GM12878 (cell line): Measurements from ENCODE around the gene CYYR1. TPM values are rescaled to one million over a fixed set of nuclear protein-coding genes. Genes with fewer than 3 reads are reported as not detected.

Experiments
- ATAC-seq: fragments of 200-7000 bp; cut with Tn5 transposase; 3 replicates; pipeline ENCODE4 v1.9.1; 2020; ENCODE audit warnings: mild to moderate bottlenecking, moderate library complexity
- BruUV-seq: library from RNA; stranded (reverse); fragments of 400-500 nt; replicated peaks from 2 replicates; lab custom pipeline; 2021; lab: Mats Ljungman, UMichigan
- CTCF ChIA-PET: fragments of 300-600 bp; sonication (Branson Sonifier 250); formaldehyde crosslinking; extraction: SDS; loops from one replicate; lab custom pipeline; 2021; ENCODE audit warnings: inconsistent platforms; lab: Yijun Ruan, JAX
- POLR2A ChIA-PET: fragments of 350-600 bp; formaldehyde crosslinking; extraction: SDS; loops from one replicate; lab custom pipeline; 2021; ENCODE audit warnings: inconsistent platforms; lab: Charles Lee
- RAD21 ChIA-PET: fragments of 300-600 bp; sonication (Branson Sonifier 250); formaldehyde crosslinking; loops from one replicate; lab custom pipeline; 2023; ENCODE audit warnings: antibody characterized with exemption; ENCODE audit not compliant: unreplicated experiment; lab: Charles Lee
- SMC1A ChIA-PET: fragments of 300-600 bp; sonication (Branson Sonifier 250); formaldehyde crosslinking; loops from one replicate; lab custom pipeline; 2023; ENCODE audit not compliant: unreplicated experiment, uncharacterized antibody; lab: Charles Lee
- DNase-seq: peaks from one replicate; pipeline ENCODE4 v3.0.0-alpha.2; 2011; ENCODE audit warnings: low read depth, low spot score
- FAIRE-seq: peaks from 3 replicates; lab custom pipeline; 2011; peaks lifted over from hg19 to GRCh38; lab: Jason Lieb, UNC
- H2AFZ ChIP-seq: 2 replicates; pipeline ENCODE4 v1.6.0; 2011; ENCODE audit warnings: low read depth, low read length, control low read depth; ENCODE audit not compliant: control insufficient read depth
- H3K27ac ChIP-seq: 2 replicates; pipeline ENCODE4 v1.5.1; 2011; ENCODE audit warnings: control low read depth; ENCODE audit not compliant: control insufficient read depth, insufficient read depth
- H3K27me3 ChIP-seq, 2 experiments: replicated peaks in 1 of 2; 2 replicates each; pipeline versions ENCODE4 v1.6.0 to v1.6.1; 2011; ENCODE audit warnings: low read length in 1 of 2; ENCODE audit not compliant: control insufficient read depth in 2 of 2, insufficient read depth in 2 of 2
- H3K36me3 ChIP-seq, 2 experiments: 2 replicates each; pipeline ENCODE4 v1.5.1; 2011; ENCODE audit warnings: low read length in 1 of 2; ENCODE audit not compliant: control insufficient read depth in 2 of 2, insufficient read depth in 2 of 2
- H3K4me1 ChIP-seq: 2 replicates; pipeline ENCODE4 v1.6.1; 2011; ENCODE audit warnings: mild to moderate bottlenecking, low read length, moderate library complexity, mixed read lengths; ENCODE audit not compliant: control insufficient read depth, insufficient read depth
- H3K4me2 ChIP-seq: 2 replicates; pipeline ENCODE4 v1.6.0; 2011; ENCODE audit warnings: control low read depth; ENCODE audit not compliant: control insufficient read depth, insufficient read depth
- H3K4me3 ChIP-seq: fragments of 200-600 bp; sonication (generic); 2 replicates; pipeline ENCODE4 v1.5.1; 2016
- H3K79me2 ChIP-seq: 2 replicates; pipeline ENCODE4 v1.6.0; 2011; ENCODE audit warnings: low read length; ENCODE audit not compliant: control insufficient read depth, insufficient read depth
- H3K9ac ChIP-seq: 2 replicates; pipeline ENCODE4 v1.8.0; 2011; ENCODE audit warnings: low read length, control low read depth, mixed read lengths; ENCODE audit not compliant: control insufficient read depth, insufficient read depth
- H3K9me3 ChIP-seq: replicated peaks from 3 replicates; pipeline ENCODE4 v1.5.1; 2011; ENCODE audit warnings: mild to moderate bottlenecking, low read length; ENCODE audit not compliant: control insufficient read depth, insufficient read depth
- H4K20me1 ChIP-seq: 2 replicates; pipeline ENCODE4 v1.6.0; 2011; ENCODE audit not compliant: control insufficient read depth, insufficient read depth
- GATAD2B ChIP-seq: fragments of 450-650 bp; conservative IDR thresholded peaks from 2 replicates; pipeline ENCODE4 v1.6.1; 2017; ENCODE audit warnings: low read depth, mild to moderate bottlenecking, moderate library complexity
- HDAC6 ChIP-seq: fragments of 200-600 bp; sonication (generic); IDR thresholded peaks from one replicate; pipeline ENCODE4 v1.8.0; 2017; ENCODE audit warnings: antibody characterized with exemption; ENCODE audit not compliant: unreplicated experiment
- NRF1 ChIP-seq: conservative IDR thresholded peaks from 2 replicates; pipeline ENCODE4 v1.6.1; 2011; ENCODE audit warnings: mild to moderate bottlenecking, low read depth, low read length, improper control_type of control experiment
- PAX5 ChIP-seq: IDR thresholded peaks from 2 replicates; pipeline ENCODE4 v1.6.1; 2011; ENCODE audit warnings: low read depth, low read length, borderline replicate concordance
- POU2F2 ChIP-seq: IDR thresholded peaks from 3 replicates; pipeline ENCODE4 v1.6.1; 2011; ENCODE audit warnings: low read depth, mild to moderate bottlenecking, low read length, borderline replicate concordance
- SPI1 ChIP-seq: IDR thresholded peaks from 2 replicates; pipeline ENCODE4 v1.6.1; 2011; ENCODE audit warnings: low read depth, mild to moderate bottlenecking, low read length, moderate library complexity, borderline replicate concordance; ENCODE audit not compliant: insufficient read depth
- TBL1XR1 ChIP-seq: IDR thresholded peaks from 2 replicates; pipeline ENCODE4 v1.6.1; 2012; ENCODE audit warnings: low read depth, low read length, improper control_type of control experiment
- WGBS: methylation state at CpG from one replicate; pipeline ENCODE4 v1.1.6; 2016; ENCODE audit warnings: low lambda C conversion rate; ENCODE audit not compliant: insufficient replicate concordance, insufficient coverage; ENCODE audit errors: missing lambda C conversion rate; 5-methylcytosine and 5-hydroxymethylcytosine counted together
- in situ Hi-C: fragments of 300-500 bp; cut with MboI; formaldehyde crosslinking; loops from 9 replicates; pipeline ENCODE4 v1.14.3; 2018; ENCODE audit warnings: mixed read lengths
- intact Hi-C: fragments of 100-400 bp; cut with micrococcal nuclease; formaldehyde crosslinking; loops from one replicate; pipeline ENCODE4 v1.14.2; 2022; ENCODE audit not compliant: unreplicated experiment
- polyA plus RNA-seq, 11 experiments: library from polyadenylated mRNA; depleted of rRNA in 4 of 11; unstranded in 6 of 11; stranded (reverse) in 5 of 11; fragments of >200 nt; fragmentation: Nextera tagmentation in 4 of 11; fragmentation: Illumina TruSeq in 1 of 11; extraction: Ambion mirVana in 4 of 11; extraction: Trizol in 1 of 11; gene quantifications; 1 replicate in 1 of 11; 2 replicates in 10 of 11; pipeline versions ENCODE4 v1.2.1 to v1.2.3, GENCODE V29; 2011 to 2016; ENCODE audit warnings: inconsistent platforms in 2 of 11, missing spikeins in 2 of 11, low read depth in 1 of 11
- total RNA-seq, 4 experiments: library from RNA; depleted of rRNA in 3 of 4; stranded (reverse); fragments of >200 nt in 3 of 4; fragmentation: Illumina TruSeq in 1 of 4; extraction: Trizol in 1 of 4; gene quantifications; 2 replicates each; pipeline versions ENCODE4 v1.2.1 to v1.2.3, GENCODE V29; 2013 to 2021
- TF ChIP-seq, protein P1 (sequence below): fragments of 150-350 bp; IDR thresholded peaks from 2 replicates; pipeline ENCODE4 v1.6.1; 2014; ENCODE audit warnings: mild to moderate bottlenecking, low read depth, low read length
- TF ChIP-seq, protein P2 (sequence below): fragments of 450-650 bp; IDR thresholded peaks from 2 replicates; pipeline ENCODE4 v1.6.1; 2016; ENCODE audit warnings: mild to moderate bottlenecking
- TF ChIP-seq, protein P3 (sequence below): fragments of 450-650 bp; formaldehyde crosslinking; IDR thresholded peaks from 2 replicates; pipeline ENCODE4 v1.5.0; 2022; ENCODE audit warnings: mild to moderate bottlenecking, missing genetic modification characterization
- TF ChIP-seq, protein P4 (sequence below): IDR thresholded peaks from 2 replicates; pipeline ENCODE4 v1.6.1; 2012; ENCODE audit warnings: low read depth, low read length, improper control_type of control experiment
- TF ChIP-seq, protein P5 (sequence below): fragments of 450-650 bp; formaldehyde crosslinking; IDR thresholded peaks from 2 replicates; pipeline ENCODE4 v1.4.0; 2020; ENCODE audit warnings: mild to moderate bottlenecking, moderate library complexity

The CYYR1 gene
- total and polyA plus RNA-seq, 10 of the 15 experiments (the other 5 are each of a cell fraction or from before 2014, with no cell fraction given): 0.11 to 0.13 TPM; not detected in 8

DNA sequence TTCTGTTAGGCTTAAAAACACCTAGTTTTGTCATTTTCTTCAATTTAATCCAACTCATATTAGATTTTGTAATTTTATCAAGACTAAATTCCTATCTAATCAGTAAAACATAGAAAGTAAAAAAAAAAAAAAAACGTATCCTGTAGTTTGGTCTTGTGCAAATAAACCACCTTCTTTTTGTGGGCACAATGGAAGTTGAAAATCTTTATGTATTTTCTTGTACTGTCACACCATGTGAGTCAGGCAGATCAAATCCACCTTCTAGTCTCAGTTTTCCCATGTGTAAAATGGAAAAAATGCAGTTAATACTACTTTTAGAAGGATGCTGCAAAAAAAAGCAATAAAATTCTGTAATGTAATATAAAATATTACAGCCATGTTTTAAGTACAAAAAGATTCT, 129.8 kb downstream of the CYYR1 start (continued):
- TF ChIP-seq, protein P1, sequence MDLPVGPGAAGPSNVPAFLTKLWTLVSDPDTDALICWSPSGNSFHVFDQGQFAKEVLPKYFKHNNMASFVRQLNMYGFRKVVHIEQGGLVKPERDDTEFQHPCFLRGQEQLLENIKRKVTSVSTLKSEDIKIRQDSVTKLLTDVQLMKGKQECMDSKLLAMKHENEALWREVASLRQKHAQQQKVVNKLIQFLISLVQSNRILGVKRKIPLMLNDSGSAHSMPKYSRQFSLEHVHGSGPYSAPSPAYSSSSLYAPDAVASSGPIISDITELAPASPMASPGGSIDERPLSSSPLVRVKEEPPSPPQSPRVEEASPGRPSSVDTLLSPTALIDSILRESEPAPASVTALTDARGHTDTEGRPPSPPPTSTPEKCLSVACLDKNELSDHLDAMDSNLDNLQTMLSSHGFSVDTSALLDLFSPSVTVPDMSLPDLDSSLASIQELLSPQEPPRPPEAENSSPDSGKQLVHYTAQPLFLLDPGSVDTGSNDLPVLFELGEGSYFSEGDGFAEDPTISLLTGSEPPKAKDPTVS: no peak
- no peak for TF ChIP-seq SPI1
- TF ChIP-seq, protein P2, sequence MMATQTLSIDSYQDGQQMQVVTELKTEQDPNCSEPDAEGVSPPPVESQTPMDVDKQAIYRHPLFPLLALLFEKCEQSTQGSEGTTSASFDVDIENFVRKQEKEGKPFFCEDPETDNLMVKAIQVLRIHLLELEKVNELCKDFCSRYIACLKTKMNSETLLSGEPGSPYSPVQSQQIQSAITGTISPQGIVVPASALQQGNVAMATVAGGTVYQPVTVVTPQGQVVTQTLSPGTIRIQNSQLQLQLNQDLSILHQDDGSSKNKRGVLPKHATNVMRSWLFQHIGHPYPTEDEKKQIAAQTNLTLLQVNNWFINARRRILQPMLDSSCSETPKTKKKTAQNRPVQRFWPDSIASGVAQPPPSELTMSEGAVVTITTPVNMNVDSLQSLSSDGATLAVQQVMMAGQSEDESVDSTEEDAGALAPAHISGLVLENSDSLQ: no peak
- TF ChIP-seq, protein P3, sequence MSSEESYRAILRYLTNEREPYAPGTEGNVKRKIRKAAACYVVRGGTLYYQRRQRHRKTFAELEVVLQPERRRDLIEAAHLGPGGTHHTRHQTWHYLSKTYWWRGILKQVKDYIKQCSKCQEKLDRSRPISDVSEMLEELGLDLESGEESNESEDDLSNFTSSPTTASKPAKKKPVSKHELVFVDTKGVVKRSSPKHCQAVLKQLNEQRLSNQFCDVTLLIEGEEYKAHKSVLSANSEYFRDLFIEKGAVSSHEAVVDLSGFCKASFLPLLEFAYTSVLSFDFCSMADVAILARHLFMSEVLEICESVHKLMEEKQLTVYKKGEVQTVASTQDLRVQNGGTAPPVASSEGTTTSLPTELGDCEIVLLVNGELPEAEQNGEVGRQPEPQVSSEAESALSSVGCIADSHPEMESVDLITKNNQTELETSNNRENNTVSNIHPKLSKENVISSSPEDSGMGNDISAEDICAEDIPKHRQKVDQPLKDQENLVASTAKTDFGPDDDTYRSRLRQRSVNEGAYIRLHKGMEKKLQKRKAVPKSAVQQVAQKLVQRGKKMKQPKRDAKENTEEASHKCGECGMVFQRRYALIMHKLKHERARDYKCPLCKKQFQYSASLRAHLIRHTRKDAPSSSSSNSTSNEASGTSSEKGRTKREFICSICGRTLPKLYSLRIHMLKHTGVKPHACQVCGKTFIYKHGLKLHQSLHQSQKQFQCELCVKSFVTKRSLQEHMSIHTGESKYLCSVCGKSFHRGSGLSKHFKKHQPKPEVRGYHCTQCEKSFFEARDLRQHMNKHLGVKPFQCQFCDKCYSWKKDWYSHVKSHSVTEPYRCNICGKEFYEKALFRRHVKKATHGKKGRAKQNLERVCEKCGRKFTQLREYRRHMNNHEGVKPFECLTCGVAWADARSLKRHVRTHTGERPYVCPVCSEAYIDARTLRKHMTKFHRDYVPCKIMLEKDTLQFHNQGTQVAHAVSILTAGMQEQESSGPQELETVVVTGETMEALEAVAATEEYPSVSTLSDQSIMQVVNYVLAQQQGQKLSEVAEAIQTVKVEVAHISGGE (CRISPR knock-in tag): no peak
- TF ChIP-seq, all 136 proteins: peak for 0

DNA sequence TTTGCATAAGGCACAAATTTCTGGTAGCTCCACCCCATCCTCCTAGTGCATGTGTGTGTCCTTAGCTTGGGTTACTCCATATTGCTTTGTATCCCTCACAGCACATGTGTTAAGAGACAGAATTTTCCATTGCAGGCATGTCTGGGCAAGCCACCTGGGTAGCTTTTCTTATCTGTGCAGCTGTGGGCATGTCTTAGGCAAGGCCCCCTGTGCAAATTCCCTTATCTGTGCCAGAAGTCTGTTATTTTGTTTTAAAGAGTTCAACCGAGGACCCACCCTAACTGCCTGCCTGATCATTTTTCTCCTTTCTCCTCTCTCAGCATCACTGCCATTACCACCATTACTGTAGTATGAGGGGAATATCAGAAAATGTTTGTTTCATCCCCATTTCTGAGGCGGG, 131.9 kb downstream of the CYYR1 start:
- no peak for FAIRE-seq
- SMC1A ChIA-PET: no interaction called here
- in situ Hi-C loops: no loop called here
- TF ChIP-seq PAX5: no peak
- TF ChIP-seq HDAC6: no peak
- no peak for TF ChIP-seq POU2F2
- TF ChIP-seq, protein P4, sequence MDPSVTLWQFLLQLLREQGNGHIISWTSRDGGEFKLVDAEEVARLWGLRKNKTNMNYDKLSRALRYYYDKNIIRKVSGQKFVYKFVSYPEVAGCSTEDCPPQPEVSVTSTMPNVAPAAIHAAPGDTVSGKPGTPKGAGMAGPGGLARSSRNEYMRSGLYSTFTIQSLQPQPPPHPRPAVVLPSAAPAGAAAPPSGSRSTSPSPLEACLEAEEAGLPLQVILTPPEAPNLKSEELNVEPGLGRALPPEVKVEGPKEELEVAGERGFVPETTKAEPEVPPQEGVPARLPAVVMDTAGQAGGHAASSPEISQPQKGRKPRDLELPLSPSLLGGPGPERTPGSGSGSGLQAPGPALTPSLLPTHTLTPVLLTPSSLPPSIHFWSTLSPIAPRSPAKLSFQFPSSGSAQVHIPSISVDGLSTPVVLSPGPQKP: no peak
- TF ChIP-seq TBL1XR1: no peak
- TF ChIP-seq NRF1: no peak
- TF ChIP-seq, protein P5, sequence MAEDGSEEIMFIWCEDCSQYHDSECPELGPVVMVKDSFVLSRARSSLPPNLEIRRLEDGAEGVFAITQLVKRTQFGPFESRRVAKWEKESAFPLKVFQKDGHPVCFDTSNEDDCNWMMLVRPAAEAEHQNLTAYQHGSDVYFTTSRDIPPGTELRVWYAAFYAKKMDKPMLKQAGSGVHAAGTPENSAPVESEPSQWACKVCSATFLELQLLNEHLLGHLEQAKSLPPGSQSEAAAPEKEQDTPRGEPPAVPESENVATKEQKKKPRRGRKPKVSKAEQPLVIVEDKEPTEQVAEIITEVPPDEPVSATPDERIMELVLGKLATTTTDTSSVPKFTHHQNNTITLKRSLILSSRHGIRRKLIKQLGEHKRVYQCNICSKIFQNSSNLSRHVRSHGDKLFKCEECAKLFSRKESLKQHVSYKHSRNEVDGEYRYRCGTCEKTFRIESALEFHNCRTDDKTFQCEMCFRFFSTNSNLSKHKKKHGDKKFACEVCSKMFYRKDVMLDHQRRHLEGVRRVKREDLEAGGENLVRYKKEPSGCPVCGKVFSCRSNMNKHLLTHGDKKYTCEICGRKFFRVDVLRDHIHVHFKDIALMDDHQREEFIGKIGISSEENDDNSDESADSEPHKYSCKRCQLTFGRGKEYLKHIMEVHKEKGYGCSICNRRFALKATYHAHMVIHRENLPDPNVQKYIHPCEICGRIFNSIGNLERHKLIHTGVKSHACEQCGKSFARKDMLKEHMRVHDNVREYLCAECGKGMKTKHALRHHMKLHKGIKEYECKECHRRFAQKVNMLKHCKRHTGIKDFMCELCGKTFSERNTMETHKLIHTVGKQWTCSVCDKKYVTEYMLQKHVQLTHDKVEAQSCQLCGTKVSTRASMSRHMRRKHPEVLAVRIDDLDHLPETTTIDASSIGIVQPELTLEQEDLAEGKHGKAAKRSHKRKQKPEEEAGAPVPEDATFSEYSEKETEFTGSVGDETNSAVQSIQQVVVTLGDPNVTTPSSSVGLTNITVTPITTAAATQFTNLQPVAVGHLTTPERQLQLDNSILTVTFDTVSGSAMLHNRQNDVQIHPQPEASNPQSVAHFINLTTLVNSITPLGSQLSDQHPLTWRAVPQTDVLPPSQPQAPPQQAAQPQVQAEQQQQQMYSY: no peak
- TF ChIP-seq GATAD2B: no peak

More for the DNA sequence above, 131.9 kb downstream of the CYYR1 start:
- POLR2A ChIA-PET: no interaction called here
- BruUV-seq: no TSS peak
- no peak overlapping the region for H3K4me2 ChIP-seq
- no peak for DNase-seq
- no peak overlapping the region for H3K4me3 ChIP-seq
- no peak overlapping the region for H2AFZ ChIP-seq
- RAD21 ChIA-PET: no interaction called here
- no peaks in the 10 kb centered on the region for H4K20me1 ChIP-seq
- H3K9ac ChIP-seq: no peak overlapping the region
- no peaks in the 10 kb centered on the region for H3K36me3 ChIP-seq
- no peaks in the 10 kb centered on the region for H3K79me2 ChIP-seq
- no peak overlapping the region for H3K27ac ChIP-seq
- no peaks in the 10 kb centered on the region; the same call in 2 of the 3 replicates for H3K9me3 ChIP-seq
- intact Hi-C loops: no loop called here
- no peaks in the 10 kb centered on the region for H3K4me1 ChIP-seq
- no peak for ATAC-seq
- H3K27me3 ChIP-seq: no peaks in the 10 kb centered on the region
- WGBS: 23% methylated on average over 2 of the region's 2 CpGs
- CTCF ChIA-PET: no interaction called here
